Stimulated activated CD8-positive, alpha-beta memory T cell treated with anti-CD3 and anti-CD28 coated beads, Interleukin-7, amount 100 ng/mL, for 48 hours (primary cell): ENCODE results near the gene CPE.
A peak's percentile ranks its signal among the peaks of the same experiment; 100 is the strongest.
"Not testable (repeated sequence)": the region's sequence is repeated elsewhere in the genome, so short reads cannot be mapped to it uniquely, and the experiment has no call there.

ENCODE experiments used
- DNase-seq, 2 donors: peaks; one replicate each; pipeline ENCODE4 v3.0.0-alpha.2; 2020; ENCODE audit warnings: low read depth in 1 of 2; ENCODE audit errors: extremely low read depth in 1 of 2

Gene CPE

DNA sequence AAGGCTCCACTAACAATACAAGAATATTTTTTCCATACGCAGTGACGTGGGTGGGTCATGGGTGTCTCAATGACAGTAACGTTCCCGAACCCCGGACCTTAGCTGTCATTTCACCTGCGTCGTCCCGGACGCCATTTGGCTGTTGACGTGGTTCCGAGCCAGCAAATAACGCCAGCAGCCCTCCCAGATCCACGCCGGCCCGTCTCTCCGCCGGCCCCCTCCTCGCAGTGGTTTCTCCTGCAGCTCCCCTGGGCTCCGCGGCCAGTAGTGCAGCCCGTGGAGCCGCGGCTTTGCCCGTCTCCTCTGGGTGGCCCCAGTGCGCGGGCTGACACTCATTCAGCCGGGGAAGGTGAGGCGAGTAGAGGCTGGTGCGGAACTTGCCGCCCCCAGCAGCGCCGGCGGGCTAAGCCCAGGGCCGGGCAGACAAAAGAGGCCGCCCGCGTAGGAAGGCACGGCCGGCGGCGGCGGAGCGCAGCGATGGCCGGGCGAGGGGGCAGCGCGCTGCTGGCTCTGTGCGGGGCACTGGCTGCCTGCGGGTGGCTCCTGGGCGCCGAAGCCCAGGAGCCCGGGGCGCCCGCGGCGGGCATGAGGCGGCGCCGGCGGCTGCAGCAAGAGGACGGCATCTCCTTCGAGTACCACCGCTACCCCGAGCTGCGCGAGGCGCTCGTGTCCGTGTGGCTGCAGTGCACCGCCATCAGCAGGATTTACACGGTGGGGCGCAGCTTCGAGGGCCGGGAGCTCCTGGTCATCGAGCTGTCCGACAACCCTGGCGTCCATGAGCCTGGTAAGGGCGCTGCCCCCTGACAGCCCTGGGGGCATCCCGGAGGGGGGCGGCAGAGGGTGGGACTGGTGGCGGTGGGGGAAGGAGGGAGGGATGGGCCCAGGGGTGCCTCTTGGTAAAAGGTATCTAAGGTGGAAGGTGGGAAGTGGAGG is at the start of gene CPE:
CPE (plus strand) TSS at position 264 of the 933 bp plus-strand sequence; CDS start at position 478, 214 bp downstream.
- DNase-seq, result peak; percentile 45 to 49

DNA sequence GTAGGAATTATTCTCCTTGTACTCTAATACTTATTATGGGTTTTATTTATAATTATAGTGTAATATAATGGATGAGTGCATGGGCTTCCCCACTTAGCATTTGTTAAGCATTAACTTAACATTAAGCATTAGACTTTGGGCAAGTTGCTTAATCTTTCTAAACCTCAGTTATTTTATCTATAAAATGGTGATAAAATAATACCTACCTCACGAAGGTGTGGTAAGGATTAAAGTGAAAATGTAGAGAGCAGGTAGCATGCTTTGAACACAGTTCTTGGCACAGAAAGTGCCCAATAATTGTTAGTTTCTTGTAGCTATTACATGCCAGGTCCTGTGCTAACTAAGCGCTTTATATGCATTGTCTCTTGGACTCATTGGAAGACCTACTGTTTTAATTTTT is 48.7 kb upstream of the CPE start:
- no peak for DNase-seq

DNA sequence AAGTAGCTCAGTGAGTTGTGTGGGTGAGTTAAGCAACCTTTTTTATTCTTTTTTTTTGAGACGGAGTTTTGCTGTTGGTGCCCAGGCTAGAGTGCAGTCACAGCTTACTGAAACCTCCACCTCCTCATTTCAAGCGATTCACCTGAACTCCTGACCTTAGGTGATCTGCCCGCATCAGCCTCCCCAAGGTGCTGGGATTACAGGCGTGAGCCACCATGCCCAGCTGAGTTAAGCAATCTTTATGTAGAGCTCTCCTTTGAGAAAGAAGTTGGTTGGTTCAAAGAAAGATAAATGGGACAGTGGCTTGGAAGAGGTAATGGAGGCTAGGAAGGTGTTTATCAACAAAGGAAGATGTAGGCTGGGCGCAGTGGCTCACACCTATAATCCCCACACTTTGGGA is 48.1 kb upstream of the CPE start:
- DNase-seq, result no peak

DNA sequence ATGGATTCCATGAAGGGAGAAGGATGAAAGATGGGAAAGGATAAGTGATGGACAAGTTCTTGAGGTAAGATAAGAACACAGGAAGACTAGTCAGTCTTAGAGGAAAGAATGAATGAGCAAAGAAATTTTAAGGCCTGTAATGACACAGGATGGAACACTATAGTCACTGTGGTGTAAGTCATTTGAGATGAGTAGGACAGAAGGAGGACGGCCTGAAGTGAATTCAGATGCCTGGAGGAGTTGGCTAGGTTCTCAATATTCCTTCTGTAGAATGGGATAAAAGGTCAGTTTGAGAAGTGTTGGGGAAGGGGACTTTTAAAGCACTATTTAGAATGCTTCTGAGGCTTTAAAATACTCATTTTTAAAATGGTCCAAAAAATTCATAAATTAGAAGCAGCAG is 47.4 kb upstream of the CPE start:
- no peak for DNase-seq

DNA sequence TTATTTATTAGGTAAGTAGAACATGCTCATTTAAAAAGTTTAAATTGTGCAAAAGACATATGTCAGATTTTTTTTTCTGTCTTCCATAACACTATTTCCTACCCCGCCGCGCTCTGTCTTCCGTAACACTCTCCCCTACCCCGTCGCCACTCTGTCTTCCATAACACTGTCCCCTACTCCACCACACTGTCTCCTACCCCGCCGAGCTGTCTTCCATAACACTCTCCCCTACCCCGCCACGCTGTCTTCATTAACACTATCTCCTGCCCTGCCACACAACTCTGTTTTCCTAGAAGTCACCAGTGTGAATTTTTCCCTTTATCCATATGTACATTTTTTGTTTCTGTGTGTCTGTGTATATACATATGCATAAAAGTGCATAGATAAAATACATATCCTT is 47.0 kb upstream of the CPE start:
- no peak for DNase-seq

DNA sequence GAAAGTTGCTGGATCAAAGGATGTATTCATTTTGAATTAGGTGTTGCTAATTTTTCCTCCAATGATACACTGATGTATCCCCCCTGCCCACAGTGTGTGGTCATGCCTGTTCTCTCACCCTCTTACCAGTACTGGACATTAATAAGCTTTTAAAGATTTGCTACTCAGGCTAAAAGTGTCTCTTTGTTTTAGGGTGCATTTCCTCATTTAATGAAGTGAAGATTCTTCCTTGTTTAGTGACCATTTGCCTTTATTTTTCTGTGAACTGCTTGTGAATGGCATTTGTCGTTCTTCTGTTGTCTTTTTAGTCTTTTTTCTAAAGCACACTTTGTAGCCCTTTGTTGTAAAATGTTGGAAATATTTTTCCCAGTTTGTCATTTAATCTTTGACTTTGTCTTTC is 46.3 kb upstream of the CPE start:
- no peak for DNase-seq

DNA sequence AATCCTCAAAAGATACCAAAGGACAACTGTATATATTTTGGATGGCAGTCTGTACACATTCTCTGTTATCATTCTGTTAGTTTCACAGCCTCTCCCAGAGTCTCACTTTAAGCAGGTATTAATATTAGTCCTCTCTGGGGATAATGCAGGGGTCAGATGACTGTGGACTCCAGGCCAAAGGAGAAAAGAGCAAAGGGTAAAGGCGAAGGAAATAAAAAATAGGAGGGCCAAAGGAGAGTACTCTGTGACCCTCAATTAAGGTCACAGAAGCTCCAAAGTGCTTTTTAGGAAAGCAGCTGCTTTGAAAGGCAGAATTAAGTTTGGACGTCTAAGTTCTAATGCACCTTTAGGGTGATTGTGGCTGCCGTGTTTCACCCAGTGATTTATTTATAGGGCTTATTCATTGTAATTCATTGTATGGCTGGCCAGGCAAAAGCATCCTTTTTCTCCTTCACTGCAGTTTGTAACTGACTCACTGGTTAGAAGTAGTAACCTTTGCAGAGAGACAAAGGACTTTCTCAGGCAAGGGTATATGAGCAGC is 43.6 kb upstream of the CPE start:
- no peak for DNase-seq

DNA sequence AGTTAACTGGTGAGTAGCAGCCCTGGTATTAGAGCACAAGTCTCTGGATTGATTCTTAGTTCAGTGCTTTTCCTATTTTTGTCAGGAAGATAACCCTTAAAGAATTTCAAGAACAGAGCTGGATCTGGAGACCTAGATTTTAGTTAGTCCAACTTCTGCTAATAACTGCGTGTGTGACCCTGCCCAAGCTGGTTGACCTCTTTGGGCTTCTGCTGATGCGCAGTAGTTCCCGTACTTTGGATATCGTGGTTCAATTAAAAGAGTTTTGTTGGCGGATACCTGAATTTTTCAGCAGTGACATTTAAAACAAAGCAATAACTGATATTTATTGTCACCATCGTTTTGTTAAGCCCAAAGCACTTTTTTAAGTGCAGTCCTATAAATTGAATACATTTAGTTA is 42.1 kb upstream of the CPE start:
- no peak for DNase-seq

DNA sequence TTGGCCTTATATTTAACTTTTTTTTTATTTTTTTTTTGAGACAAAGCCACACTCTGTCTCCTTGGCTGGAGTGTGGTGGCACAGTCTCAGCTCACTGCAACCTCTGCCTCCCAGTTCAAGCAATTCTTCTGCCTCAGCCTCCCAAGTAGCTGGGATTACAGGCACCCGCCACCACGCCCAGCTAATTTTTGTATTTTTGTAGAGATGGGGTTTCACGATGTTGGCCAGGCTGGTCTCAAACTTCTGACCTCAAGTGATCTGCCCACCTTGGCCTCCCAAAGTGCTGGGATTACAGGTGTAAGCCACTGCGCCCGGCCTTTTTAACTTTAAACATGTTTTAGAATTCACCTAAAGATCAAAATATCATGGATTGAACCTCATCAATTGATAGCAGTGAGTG is 36.5 kb upstream of the CPE start:
- not testable (repeated sequence) for DNase-seq

DNA sequence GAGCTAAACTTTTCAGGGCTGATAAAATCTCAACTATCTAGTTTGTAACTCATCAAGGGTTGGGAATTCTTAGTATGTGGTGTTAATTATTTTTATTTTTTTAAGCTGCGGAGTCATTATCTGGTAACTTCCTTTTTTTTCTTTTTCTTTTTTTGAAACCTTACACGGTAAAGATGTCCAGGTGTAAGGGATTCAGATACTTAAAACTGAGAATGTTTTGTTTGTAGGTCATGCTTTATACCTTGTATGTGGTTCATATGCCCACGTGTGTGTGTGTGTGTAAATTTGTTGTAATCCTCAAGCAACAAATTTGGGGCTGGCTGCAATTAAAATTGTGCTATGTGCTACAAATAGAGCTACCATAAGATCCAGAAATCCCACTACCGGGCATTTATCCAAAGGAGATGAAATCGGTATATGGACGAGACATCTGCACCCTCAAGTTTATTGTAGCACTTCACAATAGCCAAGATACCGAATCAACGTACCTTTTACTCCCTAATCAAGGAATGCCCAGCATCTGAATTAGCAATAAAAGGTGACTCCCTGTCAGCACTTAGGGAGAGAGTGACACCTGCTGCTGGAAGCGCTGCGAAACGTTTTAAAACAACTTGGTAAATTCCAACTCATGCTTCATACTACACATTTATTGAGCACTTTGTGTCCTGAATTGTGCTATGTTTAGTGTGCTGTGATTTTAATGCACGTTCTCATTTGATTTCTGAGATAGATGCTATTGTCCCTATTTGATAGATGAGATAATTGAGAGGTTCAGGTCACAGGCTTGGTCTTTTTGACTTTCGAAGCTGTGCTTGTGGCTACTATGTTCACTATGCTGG is 35.2 kb upstream of the CPE start:
- DNase-seq, result no peak

DNA sequence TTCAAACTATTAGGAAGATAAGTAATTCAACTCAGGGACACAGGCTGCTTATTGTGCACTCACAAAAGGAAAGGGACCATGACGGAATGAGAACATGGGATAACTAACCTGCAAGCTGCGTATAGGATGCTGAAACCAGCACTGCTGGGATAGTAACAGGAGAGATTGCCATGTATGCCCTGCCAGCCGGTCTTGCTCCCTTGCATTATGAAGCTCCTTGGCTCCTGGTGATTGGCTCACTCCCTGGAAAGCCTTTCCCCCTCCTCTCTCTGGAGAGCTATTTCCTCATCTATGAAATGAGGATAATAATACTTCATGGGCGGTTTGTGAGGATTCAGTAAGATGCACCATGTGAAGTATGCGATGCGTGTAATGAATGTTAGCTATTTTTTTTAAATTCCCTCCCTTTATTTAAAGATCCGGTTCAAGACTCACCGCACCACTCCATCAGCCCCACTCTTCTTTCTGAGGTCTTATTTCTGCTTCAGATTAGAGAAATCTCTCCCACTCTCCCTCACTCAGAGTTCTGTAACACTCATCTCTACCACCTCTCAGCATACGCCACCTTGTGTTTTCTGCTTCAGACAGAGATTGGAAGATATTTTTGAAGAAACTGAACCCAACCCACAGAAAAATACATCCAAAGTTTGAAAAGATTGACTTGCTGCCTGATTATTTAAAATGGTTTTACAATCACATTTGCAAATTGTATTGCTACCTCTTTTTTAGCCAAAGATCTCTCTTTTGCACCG is 33.0 kb upstream of the CPE start:
- no peak for DNase-seq

DNA sequence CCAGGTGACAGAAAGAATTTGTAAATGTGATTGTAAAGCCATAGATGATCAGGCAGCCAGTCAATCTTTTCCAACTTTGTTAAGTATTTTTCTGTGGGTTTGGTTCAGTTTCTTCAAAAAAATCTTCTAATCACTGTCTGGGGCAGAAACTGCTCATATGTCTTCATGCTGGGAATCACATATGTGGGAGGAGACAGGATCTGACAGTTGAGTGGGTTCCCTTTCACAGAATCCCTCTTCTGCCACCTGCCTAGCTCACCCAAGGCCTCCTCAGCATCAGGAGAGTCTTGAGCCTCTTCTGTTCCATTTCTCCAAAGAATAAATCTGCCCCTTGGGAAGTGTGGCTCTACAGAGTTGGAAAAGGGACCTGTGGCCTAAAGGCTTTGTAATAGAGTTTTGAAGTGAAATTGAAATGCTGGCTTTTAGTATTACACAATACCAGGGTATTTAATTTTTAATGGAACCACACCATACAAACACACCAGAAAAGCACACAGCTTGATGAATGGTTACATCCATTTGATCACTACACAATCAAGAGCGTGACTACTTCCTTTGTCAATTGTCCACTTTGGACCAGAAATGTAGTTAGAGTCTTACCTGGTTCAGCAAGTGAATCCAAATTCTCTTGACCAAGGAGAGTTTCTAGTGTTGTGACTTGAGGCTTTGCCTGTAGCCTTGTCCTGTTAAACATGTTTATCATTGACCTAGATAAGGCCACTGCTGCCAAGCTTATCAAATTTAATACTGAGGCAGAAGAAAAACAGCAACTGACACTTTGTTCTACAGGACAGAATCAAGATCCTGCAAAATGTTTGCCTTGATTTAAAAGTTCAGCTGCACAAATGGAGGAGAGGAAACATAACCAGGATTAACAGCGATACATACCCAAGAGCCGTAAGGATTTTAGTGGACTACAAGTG is 30.9 kb upstream of the CPE start:
- DNase-seq, result no peak

DNA sequence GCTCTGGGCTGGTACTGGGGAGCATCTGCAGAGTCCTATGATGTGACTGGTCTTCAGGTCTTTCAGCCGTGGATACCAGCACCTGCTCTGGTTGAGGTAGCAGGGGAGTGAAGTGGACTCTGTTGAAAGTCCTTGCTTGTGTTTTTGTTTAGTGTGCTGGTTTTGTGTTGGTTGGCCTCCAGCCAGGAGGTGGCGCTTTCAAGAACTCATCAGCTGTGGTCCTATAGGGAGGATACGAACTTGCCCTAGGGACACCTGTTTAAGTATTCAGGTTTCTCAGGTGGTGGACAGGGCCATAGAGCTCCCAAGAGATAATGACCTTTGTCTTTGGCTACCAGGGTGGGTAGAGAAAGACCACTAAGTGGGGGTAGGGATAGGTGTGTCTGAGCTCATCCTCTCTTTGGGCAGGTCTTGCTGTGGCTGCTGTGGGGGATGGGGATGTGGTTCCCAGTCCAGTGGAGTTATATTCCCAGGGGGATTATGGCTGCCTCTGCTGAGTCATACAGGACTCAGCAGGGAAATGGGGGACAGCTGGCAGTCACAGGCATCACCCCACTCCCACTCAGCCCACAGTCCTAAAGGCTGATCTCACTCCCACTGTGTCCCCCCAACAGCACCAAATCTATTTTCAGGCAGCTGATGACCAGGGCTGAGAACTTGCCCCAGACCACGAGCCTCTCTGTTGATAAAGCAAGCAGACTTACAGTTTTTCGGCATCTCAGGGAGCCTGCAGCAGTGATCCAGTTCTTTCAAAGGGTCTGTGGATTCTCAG is 27.3 kb upstream of the CPE start:
- DNase-seq, result no peak

DNA sequence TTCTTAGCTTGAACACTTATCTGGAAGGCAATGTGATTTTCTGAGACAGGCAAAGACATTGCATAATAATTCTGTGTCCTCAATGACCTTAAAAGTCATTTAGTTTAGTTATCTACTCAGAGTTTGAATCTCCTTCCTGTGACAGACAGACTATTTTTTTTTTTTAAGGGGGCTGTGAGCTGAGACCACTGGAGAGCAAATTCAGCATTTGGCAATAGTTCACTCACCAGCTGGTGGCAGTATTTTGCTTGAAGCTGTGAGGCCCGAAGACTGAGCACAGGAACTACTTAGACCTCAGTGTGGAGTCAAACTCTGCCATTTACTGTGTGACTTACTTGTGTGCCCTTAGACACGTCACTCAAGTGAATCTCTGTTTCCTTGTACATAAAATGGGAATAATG is 22.9 kb upstream of the CPE start:
- no peak for DNase-seq

DNA sequence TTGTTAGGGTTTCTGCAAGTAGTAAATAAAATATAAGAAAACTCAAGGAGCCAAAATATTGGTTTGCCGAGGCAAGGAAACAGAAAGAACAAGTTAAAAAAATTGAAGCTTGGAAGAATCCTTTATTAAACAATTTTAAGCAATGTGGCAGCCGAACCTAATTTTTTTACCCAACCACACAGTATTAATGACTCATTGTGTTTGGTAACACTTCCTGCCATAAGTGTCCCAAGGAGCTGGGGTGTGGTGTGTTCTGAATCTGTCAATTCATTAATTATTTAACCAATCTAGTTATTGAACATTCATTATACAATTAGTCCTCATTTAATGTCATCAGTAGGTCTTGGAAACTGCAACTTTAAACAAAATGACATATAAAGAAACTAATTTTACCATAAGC is 19.3 kb upstream of the CPE start:
- DNase-seq, result no peak

DNA sequence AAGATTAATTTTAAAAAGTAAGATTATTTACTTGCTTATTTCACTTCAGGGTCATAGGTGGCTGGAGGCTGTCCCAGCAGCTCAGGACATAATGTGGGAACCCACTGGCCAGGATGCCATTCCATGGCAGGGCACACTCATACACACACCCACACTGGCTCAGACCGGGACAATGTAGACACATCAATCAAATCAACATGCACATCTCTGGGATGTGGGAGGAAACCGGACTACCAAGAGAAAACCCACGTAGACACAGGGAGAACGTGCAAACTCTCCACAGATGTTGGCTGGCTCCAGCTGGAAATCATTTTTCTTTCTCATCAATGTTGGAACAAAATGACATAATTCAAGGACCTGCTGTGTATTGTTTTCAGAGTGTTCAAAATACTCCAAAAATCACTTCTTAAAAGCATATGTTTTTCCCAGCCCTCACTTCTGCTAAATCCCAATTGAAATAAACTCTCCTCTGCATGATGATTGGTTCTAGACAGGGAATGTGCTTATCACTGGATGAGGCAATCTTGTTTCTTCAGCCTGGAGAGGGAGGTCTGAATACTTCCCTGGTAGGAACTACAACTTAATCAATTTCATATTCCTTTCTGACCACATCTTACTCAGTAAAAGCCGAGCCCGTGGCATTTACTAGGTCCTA is 18.6 kb upstream of the CPE start:
- no peak for DNase-seq

DNA sequence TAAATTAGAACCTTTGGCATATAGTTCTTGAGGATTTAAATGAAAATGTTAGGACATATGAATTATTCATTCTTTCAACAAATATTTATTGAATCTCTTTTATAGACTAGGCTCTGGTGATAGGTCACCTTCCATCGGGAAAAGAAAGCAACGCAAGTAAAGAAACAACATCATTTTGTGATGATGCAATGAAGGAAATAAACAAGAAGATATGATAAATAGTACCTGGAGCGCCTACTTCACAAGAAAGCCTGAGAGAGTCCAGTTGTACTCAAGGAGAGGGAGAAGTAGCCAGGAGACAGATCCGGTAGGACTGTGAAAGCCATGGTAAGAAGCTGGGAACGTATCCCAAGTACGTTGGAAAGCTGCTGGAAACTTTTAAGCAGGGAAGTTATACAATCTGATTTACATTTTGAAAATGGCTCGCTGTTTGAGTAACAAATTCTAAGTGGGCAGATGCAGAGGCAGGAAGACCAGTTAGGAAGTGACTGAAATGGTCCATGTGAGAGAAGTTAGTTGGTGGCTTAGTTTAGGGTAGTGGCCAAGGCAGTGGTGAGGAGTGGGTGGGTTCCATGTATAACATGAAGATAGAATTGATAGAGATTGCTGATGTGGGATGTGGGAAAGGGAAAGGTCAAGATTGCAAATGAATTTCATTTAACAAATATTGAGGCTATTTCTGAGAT is 17.7 kb upstream of the CPE start:
- no peak for DNase-seq

DNA sequence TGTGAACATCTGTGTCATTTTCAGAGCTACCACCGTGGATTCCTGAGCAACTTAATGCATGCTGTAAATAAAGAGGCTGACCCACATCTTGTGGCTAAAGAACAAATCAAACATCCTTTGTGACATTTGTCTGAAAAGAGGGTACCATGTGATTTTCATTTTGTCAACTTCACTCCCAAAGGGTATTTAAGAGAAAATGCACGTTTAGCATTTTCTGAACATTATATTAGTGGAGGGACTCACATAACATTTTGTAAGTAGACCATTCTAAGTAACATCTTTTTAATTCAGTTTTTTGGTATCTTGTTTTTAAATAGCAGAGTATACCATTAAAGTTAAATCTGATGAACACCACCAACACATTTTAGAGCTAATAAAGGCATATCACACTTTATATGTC is 17.0 kb upstream of the CPE start:
- no peak for DNase-seq
